NCI-H2196 treated with DMSO at 0.1 percent for 48 hours (cell line): ENCODE results near the gene MBTPS2.
"Not testable (repeated sequence)": the region's sequence is repeated elsewhere in the genome, so short reads cannot be mapped to it uniquely, and the experiment has no call there.

Experiments
- DNase-seq: peaks from one replicate; lab custom pipeline; 2025; ENCODE audit not compliant: unreplicated experiment; lab: John Stamatoyannopoulos, UW

MBTPS2 gene

DNA sequence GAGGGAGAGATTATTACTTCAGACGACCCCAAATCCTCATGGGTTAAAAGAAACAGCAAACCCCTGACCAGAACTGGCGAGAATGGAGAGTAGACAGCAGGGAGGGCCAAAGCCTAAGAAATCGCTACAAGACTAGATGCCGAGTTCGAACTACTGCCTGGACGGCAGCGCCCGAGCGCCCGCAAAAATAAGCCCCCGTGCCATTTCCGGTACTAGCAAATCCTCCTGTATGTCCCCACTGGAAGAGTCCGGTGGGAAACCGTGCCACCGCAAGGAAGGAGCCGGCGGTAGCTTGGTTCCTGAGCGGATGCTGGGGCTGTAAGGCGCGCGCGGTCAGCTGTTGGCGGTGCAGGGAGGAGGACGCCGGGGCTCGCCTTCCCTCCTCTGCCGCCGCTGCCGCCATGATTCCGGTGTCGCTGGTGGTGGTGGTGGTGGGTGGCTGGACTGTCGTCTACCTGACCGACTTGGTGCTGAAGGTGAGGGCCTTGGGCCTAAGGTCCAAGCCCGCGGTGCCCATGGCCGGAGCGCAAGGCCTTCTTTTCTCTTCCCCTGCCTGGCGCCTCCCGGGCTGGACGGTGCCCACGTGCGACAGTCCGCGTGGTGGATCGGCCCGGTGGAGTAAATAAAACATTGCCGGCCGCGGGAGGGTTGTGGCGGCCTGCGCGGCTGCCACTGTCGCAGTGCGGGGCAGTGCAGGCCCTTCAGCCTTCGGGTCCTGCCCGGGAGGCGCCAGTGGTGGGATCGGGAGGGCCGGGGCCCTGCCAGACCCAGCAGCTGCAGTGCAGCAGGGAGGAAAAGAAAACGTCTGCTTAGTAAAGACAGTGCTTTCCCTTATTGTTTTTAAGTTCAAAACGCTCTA, at the start of gene MBTPS2:
Gene MBTPS2, plus strand, starts transcription at position 284 of the 859 bp plus-strand sequence. Its CDS starts 118 bp downstream, at position 402.
- peak; percentile 55 for DNase-seq

DNA sequence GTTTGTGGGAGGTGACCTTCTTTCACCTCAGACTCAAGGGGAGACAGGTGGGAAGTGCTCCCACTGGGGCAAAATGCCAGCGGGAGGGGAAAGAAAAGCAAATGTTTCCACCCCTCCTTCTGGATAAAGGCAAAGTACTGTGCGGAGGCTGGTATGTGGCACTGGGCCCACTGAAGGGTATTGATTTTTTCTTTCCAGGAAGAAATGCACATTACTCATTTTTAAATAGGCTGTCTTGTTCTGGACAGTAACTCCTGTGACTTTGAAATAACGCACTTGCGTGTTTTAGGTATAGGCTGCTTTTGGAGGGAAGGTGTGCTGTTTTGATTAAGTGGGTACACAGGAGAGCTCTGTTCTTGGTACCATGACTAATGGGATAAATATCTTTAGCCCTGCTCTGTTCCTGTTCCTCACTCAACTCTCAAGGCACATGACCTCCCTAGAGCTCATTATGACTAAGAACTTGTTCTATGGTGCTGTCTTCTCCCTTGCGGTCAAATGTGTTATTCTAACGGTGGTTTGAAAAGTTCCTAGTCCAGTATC, 40.7 kb upstream of the MBTPS2 start:
- DNase-seq = no peak

DNA sequence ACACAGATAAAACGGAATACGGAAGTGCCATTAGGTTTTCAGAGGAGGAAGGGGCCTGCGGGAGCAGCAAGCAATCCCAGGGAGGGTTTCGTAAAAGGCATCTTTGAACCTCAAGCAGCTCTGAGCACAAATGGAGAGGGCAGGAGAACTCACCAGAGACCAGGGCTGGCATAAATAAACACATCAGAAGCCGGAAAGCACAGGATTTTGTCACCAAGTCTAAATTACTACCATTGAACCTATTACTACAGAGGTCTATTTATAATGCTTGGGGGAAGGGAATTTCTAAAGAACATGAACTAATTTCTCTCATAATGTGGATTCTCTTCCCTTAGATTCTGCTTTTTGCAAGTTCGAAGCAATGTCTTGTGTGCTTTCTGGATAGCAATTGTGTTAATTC, 39.6 kb upstream of the MBTPS2 start:
- DNase-seq = no peak

DNA sequence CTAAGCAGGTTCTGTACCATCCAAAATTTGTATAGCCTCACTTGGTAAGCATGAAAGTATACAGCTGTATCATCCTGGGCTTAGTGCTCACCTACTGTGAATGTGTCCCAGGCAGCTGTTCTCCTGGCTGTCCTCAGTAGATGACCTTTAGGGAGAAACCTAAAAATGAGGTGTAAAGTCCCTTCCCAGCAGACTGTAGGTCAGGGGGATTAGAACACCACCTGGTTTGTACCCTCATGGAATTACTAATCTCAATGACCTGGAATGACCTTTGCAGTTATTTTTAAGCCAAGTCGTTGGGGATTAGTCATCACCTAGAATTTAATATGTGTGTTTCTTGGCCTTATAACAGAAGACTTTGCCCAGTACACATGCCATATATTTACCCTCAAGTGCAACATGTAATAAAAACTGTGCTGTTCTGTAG, 39.1 kb upstream of the MBTPS2 start:
- DNase-seq = no peak

DNA sequence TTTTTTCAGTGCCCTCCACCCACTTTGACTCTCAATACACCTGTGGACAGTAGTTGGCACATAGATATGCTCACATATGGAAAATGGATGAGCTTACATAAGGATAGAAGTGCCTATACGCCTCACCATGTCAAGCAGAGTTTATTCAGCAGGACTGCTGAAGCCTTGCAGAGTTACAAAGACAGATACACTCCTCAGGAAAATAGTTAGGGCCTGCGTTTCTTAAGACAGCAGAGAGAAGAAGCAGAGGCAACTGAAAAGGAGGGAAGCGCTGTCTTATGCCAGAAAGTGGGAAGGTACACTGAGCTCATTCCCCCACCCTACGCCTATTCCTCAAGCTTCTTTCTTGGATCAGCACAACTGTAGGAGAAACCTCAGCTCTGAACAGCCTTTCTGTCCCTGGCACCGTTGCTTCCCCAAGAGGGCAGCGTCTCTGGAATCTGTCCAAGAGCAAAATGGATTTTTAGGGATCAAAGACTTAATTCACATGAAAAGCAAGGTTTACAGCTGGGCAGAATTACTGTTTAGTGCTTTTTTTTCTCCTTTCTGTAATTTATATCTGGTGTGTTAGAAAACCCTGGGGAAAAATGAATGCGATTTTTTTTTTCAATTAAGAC, 37.3 kb upstream of the MBTPS2 start:
- DNase-seq = no peak

DNA sequence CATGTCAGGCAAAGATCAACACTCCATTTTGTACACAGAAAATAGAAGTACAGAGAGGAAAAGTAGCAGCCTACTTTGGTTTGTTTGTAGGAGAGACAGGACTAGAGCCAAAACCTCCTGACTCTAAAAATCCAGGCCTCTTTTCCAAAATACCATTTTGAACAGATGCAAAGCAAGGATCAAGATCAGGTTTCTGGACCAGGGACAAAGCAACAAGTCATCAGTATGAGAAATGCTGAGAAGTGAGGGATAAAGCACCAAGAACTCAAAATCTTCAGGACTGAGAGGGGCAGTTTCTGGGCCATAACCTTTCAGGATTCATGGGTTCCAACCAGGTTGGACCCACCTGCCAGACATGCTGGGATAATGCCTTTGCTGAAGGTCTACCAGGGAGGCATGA, 36.6 kb upstream of the MBTPS2 start:
- no peak for DNase-seq

DNA sequence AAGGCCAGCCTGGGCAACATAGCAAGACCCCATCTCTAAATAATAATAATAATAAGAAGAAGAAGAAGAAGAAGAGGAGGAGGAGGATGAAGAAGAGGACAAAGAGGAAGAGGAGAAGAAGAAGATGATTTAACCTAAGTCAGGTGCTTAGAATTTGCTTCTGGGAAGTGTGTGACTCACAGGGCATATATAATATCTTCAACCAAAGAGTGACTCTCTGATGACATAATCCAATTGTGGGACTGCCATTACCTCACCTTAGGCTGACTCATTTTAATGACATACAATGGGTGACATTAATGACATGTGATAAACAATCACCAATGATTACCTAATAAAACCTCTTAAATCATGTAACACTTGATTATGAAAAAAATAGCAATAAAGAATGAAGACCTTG, 32.7 kb upstream of the MBTPS2 start:
- DNase-seq = no peak

DNA sequence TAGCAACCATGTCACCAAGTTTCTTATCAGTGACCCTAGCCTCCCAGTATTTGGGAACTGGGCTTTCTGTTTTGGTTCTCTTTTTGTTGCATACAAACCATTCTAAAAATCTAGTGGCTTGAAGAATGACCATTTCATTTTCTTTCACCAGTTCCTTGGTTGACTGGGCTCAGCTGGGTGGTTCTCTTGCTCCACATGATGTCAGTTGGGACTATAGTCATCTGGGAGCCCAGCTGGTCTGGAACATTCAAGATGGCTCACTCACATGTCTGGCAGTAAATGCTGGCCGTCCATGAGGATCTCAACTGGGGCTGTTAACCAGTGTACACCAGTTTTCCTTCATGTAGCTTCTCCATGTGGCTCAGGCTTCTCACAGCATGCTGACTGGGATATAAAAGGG, 27.6 kb upstream of the MBTPS2 start:
- no peak for DNase-seq

DNA sequence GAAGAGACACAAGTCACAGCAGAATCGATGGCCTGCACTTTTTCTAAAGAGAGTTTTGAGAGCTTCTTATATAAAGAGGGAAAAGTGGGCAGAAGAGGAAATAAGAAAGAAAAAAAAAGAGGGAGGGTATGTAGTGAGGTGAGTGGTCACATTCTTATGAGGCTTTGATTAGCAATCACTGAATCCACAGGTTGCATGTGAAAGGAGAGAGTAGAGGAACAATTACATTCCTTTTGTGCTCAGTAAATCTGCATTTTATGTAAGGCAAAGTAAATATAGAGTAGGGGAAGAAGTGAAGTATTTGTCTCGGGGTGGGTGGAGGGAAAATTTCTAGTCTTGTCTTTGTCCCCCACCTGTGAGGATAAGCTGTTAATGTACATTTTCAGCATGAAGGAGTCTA, 26.8 kb upstream of the MBTPS2 start:
- DNase-seq = no peak

DNA sequence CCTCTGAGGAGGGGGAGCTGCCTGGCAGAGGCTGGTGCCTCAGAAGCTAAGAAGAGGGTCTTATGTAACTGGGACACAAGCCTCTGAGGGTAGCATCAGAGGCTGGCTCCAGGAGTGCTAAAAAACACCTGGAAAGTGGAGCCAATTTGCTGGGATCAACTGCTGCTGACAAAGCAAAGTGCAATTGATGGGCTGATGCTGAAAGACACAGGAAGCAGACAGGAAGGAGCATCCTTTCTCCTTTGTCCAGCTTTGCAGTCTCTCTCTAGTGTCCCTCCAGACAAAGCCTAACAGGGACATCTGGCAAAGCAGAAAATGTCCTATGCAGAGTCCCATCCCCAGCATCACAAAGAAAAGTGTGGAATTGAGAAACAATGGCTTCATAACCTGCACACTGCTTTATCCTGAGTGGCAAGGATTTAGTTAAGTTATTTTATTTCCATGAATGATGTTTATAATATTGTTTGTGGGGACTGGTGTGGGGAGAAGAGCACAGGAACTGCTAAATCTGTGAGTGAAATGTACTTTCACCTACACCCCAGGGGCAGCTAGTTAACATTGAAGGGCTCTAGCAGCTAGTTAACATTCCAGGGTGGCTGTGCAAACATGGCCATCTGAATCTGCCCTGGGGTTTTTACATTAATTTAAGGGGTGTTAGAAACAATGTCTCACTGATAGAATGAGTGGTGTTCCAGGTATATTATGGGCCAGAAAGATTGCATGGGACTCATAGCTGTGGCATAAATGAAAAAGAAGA, 25.6 kb upstream of the MBTPS2 start:
- DNase-seq = no peak

DNA sequence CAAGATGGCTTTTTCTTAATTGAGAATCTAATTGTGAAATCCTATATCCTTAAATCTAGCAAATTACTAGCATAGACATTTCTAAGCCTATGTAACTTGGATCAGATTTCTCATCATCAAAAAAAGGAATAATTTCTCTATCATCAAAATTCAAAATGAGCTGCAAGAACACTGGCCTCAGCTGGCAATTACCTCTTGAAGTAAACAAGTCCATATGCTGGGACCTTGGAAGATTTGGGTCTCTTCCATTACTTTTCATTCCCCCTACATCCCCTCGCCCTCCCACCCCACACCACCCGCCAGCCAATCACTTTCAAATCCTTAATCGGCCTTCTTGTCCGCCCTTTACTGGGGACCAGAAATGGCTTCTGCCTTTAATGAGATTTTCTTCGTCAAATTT, 23.3 kb upstream of the MBTPS2 start:
- DNase-seq = no peak

DNA sequence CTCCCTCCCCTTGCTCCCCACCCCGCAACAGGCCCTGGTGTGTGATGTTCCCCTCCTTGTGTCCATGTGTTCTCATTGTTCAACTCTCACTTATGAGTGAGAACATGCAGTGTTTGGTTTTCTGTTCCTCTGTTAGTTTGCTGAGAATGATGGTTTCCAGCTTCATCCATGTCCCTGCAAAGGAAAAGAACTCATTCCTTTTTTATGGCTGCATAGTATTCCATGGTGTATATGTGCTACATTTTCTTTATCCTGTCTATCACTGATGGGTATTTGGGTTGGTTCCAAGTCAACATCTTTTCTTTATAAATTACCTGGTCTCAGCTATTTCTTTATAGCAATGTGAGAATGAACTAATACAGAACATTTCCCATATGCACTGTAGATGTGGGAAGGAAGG, 19.2 kb upstream of the MBTPS2 start:
- DNase-seq = not testable (repeated sequence)

DNA sequence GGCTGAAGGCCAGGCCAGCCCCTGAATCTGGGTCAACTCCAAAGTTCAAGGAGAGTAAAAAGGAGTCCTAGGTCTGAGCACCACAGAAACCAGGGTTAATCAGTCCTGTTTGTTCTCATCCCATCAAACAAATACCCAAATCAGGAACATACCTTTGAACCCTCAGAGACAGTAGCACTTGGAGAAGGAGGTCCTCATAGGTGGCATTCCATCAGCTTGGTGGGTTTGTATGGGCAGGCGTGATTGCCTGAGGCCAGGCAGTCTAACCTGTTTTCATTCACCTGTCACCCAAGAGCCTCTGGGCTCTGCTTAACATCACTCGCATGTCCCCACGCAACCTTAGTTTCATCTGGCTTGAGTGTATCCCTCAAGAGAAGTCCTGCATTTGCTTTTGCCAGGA, 17.5 kb upstream of the MBTPS2 start:
- no peak for DNase-seq

DNA sequence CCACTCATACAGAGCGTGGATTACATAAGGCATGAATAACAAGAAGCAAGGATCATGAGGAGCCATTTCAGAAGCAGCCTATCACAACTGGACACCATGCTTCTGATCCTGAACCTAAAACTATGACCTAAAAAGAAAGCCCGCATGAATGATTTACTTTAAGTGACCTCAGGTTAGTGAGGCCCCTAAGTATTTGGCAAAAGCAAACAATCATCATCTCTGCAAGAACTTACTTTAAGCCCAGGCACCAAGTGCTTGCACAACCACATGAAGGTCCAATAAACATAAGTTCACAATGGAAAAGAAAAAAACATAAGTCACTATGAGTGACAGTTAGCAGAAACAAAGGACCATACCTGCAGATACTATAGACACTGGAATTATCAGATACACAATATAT, 7.9 kb upstream of the MBTPS2 start:
- DNase-seq = no peak

DNA sequence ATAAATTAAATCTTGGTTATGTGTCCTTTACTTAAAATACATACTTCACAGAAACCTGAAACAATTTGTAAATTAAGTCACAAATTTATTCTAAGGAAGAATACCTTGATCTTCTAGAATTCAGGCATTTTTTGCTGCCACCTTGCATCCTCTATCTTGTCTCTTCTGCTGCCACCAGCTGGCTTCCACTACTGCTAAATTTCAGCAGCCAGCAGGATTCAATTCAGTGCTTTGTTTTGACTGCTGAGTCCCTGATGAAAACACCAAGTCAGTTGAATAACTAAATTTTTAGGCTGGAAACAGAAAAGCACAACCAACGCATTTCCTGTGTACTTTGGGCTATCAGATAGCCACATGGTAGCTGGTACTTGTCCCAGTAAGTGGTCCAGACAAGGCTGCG, 2.4 kb upstream of the MBTPS2 start:
- DNase-seq = no peak

DNA sequence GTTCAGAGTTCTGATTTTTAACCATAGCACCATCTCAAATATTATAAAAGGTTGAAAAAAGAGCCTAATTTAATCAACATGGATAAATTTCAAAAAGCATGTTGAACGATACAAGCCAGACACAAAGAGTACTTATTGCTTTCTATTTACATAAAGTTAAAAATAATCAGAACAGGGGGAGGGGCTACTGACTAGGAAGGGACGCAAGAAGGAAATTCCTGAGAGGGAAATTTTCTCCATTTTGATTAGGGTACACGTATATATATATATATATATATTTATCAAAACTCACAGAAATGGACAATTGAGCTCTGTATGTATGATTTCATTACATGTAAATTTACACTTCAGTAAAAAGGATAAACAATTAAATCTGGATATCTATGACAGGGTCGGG, 482 bp upstream of the MBTPS2 start:
- no peak for DNase-seq

DNA sequence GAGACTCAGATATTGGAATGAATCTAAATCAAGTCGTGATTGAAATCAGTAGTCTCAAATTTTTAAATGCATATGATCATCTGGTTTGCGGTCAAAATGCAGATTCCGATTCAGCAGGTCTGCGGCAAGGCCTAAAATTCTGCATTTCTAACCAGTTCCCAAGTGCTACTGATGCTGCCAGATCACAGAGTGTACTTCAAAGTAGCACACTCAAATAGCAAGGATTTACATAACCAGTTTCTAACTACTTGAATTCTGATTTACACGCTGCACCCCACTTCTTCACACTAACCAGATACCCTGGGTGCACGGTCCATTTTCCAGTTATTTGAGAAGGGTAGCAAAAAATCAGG, 752 bp downstream of the MBTPS2 start:
- DNase-seq = no peak

DNA sequence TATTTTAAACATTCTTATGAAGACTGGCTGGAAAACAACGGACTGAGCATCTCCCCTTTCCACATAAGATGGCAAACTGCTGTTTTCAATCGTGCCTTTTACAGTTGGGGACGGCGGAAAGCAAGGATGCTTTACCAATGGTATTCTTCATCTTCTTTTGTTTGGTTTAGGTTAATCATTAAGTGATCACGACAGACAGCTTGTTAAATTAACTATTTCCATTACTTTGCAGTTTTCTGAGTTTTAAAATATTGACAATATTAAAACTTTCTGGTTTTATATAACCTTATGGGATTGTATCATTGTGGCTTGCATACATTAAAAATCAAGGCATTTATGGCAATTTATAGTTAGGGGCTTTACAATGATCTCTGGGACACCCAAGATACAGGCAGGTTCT, 3.8 kb downstream of the MBTPS2 start:
- DNase-seq = no peak

DNA sequence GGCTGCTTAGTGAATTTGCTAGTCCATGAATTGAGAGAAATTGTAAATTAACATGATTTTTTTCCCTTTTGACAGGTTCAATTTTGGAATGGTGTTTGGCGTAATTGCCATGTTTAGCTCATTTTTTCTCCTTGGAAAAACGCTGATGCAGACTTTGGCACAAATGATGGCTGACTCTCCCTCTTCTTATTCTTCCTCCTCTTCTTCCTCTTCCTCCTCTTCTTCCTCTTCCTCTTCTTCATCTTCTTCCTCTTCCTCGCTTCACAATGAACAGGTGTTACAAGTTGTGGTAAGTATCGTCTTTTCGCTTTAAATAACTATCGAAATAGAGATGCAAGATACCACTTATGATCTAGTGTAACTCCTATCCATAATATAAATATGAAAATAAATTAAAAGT, 5.7 kb downstream of the MBTPS2 start:
- DNase-seq = no peak

DNA sequence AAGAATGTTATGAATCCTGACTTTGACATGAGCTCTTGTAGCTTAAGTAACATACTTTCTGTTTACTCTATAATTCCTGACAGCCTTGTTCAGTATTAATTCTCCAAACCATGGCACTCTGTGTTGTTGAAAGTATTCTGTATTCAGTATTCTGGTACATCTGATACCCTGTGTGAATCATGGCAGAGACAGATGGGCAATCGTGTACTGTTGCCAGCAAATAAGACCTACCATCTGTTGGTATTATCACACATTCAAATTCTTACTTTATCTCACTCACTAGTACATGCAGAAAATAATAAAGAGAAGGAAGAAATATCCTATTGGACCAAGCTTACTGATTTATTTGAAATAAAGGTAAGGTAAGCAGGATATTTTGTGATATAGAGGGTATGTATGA, 7.9 kb downstream of the MBTPS2 start:
- DNase-seq = no peak

DNA sequence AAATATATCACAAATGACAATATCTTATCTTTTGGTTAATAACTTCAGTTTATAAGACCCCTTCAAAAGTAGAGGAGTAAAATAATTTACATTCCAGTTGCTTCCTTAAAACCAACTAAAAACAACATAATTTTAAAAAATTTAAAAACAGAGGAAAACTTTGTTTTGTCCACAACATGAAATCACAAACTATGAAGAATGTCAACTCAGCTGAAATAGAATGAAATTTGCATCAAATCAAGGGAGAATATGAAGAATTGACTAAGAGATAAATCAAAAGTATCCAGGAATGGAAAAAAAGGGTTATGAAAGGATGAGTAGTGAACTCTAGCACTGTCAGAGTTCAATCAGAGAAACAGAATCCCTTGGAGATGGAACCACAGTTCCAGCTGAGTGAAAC, 14.2 kb downstream of the MBTPS2 start:
- no peak for DNase-seq

DNA sequence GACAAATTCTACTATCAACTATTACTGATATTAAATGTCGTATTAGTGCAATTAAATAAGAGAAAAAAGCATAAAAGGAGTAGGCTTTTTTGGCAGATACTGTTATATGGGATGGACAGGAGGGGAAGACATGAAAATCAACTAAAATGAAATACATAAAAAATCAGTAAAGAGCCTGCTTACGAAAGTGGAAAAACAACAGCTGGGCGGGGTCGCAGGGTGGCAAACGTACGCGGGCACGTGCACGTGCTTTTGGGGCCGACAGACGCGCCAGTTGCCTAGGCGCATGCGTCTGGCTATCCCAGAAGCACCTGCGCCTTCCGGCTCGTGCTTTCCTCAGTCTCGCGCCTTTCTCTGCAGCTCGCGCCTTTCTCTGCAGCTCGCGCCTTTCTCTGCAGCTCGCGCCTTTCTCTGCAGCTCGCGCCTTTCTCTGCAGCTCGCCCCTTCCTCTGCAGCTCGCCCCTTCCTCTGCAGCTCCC, 16.6 kb downstream of the MBTPS2 start, which contains the start of gene YY2:
Gene YY2, plus strand, starts transcription at position 51 of the 479 bp plus-strand sequence. CDS start 498 bp downstream, outside the sequence.
- no peak for DNase-seq
